DMS153 (cell line): Measurements from ENCODE around the gene KAT8.
"Not testable (repeated sequence)": the region's sequence is repeated elsewhere in the genome, so short reads cannot be mapped to it uniquely, and the experiment has no call there.

ENCODE experiments used
- DNase-seq: peaks from one replicate; lab custom pipeline; 2025; lab: John Stamatoyannopoulos, UW

The KAT8 gene

GRCh38 chr16:31131841-31132271, 14.4 kb downstream of the KAT8 start:
- DNase-seq: no peak

DNA sequence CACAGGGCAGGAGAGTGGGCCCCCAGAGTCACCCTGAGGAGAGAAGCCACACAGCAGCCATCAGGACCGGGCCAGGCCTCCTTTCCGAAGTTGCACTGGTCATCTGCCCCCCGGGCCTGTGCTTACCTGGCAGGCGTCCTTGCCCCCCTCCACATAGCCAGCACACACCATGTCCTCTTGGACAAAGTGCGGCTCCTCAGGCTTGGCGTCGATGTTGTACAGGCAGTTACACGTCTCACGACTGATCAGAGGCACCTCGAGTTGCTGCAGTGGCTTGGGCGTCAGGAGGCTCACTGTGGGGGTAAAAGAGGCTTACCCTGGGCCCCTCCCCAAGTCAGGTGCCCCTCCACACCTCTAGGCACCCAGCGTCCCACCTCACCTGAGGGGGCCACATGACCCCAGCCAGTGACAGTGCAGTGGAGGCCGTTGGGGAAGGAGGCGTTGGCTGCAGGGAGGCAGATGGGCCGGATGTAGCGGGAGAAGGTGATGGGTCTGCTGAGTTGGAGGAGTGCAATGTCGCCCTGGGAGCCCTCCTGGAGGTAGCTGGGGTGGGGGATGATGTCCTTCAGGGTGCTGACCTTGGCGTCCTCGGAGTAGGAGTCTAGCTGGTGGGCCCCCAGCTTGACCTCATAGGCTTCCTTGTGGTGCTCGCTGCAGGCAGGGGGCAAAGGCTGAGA, 15.0 kb downstream of the KAT8 start:
- no peak for DNase-seq

- DNase-seq: no peak
These were observed 15.6 kb downstream of the KAT8 start for GRCh38 chr16:31133046-31133501.

- no peak for DNase-seq
These were observed 16.7 kb downstream of the KAT8 start for GRCh38 chr16:31134091-31134571.

- DNase-seq: peak; percentile 37
These were observed 17.4 kb downstream of the KAT8 start for GRCh38 chr16:31134625-31135534.

- peak; percentile 39 for DNase-seq
These were observed 18.2 kb downstream of the KAT8 start, which contains the start of gene PRSS8 for GRCh38 chr16:31135535-31136286. Gene PRSS8, minus strand, starts transcription at chr16:31135727. Its CDS starts 229 bp downstream, at chr16:31135498.

GRCh38 chr16:31136287-31136662, 18.8 kb downstream of the KAT8 start:
- DNase-seq: no peak

- DNase-seq: not testable (repeated sequence)
These were observed 19.5 kb downstream of the KAT8 start for GRCh38 chr16:31136822-31137499.

DNA sequence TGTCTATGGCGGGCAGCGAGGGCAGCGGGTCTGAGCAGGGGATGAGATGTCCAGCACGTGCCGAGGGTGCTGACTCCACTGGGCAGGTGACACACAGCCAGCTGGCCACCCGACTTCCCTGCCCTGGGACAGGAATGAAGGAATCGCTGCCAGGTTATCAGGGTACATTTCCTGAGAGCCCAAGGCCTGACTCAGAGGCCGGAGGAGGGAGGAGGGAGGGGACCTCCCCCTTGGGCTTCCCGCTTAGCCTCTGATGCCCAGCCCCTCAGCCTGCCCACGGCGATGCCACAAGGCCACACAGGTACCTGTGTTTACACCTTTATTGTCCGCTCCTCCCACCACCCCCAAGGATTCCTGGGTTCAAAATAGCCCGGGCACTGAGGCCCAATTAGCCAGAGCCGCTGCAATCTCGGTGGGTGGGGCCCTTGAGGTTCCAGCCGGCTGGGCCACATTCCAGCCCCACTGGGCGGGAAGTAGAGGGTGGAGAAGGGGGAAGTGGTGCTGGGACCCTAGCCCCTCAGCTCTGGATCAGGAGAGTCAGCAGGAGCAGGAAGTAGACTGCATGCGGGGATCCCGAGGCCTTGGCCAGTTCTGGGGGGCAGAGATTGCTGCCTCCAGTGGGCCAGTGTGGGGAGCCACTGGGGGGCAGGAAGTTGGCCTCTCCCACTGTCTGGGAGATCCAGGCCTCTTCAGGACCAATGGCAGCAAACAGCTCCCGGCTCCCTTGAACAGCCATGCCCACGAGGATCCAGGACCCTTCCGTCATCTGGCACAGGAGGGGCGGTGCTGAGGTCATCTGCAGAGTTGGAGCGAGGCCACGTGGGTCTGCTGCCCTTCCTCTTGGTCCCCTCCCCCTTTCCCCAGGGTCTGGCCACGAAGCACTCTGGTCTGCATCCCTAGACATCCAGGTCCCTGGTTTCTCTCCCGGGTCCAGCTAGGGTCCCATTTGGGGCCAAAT, 21.4 kb downstream of the KAT8 start:
- no peak for DNase-seq

- not testable (repeated sequence) for DNase-seq
These were observed 23.6 kb downstream of the KAT8 start for GRCh38 chr16:31141071-31141469.

- DNase-seq: no peak
These were observed 24.1 kb downstream of the KAT8 start for GRCh38 chr16:31141489-31142108.

GRCh38 chr16:31142109-31143010, 24.9 kb downstream of the KAT8 start:
- DNase-seq: peak; percentile 97

GRCh38 chr16:31143011-31143693, 25.7 kb downstream of the KAT8 start:
- no peak for DNase-seq

- DNase-seq: no peak
These were observed 26.3 kb downstream of the KAT8 start for GRCh38 chr16:31143694-31144148.

DNA sequence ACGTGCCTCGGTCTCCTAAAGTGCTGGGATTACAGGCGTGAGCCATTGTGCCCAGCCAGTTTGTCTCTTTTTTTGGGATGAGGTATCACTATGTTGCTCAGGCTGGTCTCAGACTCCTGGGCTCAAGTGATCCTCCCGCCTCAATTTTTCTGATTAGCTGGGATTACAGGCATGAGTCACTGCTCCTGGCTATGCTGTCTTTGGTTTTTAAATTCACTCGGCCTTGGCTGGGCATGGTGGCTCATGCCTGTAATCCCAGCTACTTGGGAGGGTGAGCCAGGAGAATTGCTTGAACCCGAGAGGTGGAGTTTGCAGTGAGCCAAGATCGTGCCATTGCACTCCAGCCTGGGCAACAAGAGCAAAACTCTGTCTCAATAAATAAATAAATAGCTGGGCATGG, 27.0 kb downstream of the KAT8 start:
- not testable (repeated sequence) for DNase-seq

DNA sequence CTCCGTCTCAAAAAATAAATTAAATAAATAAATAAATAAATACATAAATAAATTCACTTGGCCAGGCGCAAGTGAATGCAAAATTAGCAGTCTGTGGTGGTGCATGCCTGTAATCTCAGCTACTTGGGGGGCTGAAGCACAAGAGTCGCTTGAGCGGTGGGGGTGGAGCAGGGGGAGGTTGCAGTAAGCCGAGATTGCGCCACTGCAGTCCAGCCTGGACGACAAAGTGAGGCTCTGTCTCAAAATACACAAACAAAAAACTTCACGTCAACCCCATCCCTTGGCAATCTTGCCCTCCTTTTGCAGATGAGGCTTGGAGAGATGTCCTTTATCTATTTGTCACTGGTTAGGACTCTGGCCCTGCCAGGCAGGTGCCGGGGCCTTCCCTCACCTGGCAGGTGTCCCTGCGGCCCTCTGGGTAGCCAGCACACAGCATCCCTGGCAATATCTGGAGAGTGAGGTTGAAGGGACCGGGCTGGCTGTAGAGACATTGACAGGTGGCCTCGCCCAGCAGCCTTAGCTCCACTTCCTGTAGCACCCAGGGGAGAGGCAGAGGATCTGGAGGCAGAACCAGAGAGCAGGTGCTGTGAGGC, 28.0 kb downstream of the KAT8 start:
- peak; percentile 58 for DNase-seq

DNA sequence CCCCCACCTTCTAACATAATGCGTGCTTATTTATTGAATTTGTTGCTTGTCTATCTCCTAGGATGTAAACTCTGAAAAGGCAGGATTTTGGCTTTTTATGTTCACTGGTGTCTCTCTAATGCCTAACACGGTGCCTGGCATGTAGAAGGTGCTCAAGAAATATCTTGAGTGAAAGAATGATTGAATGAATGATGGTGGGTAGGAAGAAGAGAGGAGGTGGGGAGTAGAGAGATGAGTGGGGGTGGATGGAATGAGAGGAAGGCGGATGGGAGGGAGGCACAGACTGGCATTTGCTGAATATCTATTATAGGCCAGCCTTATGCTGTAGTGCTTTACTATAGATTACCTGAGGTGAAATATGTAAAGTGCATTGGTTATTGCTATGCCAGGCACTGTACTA, 30.1 kb downstream of the KAT8 start:
- no peak for DNase-seq

- no peak for DNase-seq
These were observed 30.8 kb downstream of the KAT8 start for GRCh38 chr16:31148281-31148728.
